ENCODE data around the gene B4GALT3.

Gene B4GALT3

DNA sequence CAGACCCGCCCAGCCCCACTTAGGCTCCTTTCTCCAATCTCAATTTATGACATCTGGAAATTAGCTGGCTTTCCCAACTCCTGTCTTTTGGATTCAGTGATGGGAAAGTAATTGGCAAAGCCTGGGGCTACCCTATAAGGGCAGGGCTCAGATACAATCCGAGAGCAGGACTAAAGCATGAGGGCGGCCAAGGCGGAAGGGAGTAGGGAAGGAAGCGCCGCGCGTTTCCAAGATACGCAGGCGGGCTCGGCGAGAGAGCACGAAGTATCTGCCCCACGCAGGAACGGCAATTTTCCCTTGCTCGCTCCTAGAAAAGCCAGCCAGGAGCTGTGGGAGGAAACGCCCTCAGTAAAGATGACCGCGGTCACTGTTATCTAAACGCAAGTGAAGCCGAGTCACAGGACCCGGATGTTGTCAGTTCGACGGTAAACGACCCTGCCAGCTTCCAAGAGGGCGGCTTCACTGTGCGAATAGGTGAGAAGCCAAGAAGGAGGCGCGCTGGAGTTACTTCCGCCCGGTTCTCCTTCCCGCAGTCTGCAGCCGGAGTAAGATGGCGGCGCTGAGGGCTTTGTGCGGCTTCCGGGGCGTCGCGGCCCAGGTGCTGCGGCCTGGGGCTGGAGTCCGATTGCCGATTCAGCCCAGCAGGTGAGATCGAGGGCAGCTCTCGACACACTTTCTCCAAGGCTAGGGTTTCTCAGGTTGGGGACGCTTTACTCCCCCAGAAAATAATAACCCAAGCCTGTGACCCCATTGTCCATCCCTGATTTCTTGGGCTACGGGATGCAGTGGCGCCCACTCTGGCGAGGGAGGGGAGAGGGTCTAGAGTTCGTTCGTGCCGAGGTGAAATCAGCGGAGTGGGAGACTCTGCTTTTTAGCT, 24.8 kb upstream of the B4GALT3 start, which contains the start of gene NDUFS2:
NDUFS2 (plus strand) TSS at position 532 of the 877 bp plus-strand sequence; CDS start at position 551, 19 bp downstream.
- H3K27me3 ChIP-seq (ENCODE audit: low read depth, low read length) = no peaks in the 10 kb centered on the region
- H3K4me3 ChIP-seq (ENCODE audit: low read depth in 1 of 2, low read length in 2 of 2) = peak within 1 kb of the TSS; percentile 89 to 90
- H3K27ac ChIP-seq (ENCODE audit: low read length) = peak within 1 kb of the TSS; percentile 95
- no peaks in the 10 kb centered on the region for H3K9me3 ChIP-seq (ENCODE audit: control insufficient read depth in 1 of 2, low read length in 2 of 2)
- peaks cover 13 to 44% of the 10 kb centered on the region in 2 donors for H3K4me1 ChIP-seq (ENCODE audit: control insufficient read depth in 1 of 2, insufficient read depth in 2 of 2, low read length in 2 of 2)
- H3K36me3 ChIP-seq (ENCODE audit: control insufficient read depth in 1 of 2, insufficient read depth in 2 of 2, low read length in 2 of 2) = peaks cover 18 to 27% of the 10 kb centered on the region in 2 donors

GRCh38 chr1:161200992-161201835, 23.9 kb upstream of the B4GALT3 start:
- H3K9me3 ChIP-seq (ENCODE audit: control insufficient read depth in 1 of 2, low read length in 2 of 2) = no peaks in the 10 kb centered on the region
- H3K4me3 ChIP-seq (ENCODE audit: low read depth in 1 of 2, low read length in 2 of 2) = peak overlapping the region; percentile 89 to 90
- peaks cover 13 to 51% of the 10 kb centered on the region in 2 donors for H3K4me1 ChIP-seq (ENCODE audit: control insufficient read depth in 1 of 2, insufficient read depth in 2 of 2, low read length in 2 of 2)
- peak overlapping the region; percentile 95 for H3K27ac ChIP-seq (ENCODE audit: low read length)
- peaks cover 10 to 18% of the 10 kb centered on the region in 2 donors for H3K36me3 ChIP-seq (ENCODE audit: control insufficient read depth in 1 of 2, insufficient read depth in 2 of 2, low read length in 2 of 2)
- no peaks in the 10 kb centered on the region for H3K27me3 ChIP-seq (ENCODE audit: low read depth, low read length)

DNA sequence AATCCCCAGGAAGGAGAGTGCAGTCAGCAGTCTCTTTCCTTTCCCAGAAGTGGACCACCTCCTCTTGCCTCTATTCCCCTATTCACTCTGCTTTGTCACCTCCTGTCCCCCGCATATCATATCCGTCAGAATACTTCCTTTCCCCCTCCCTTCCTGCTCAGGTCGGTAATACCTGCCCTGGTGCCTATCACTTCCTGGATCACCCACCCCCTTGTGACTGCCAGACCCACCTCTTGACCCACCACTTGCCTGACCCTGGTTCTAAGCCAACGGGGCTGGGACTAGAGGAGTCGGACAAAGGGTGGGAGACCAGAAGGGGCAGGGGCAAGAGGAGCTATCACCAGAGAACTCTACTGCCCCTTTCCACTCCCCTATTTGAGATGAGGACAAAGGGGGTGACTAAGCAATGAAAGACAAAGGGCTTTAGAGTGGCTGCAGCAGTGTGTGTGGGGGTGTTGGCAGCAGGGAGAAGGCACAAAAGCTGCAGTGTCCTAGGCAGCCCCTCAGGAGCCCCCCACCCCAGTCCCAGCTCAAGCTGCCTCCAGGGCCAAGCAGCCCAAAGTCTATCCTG, 23.2 kb upstream of the B4GALT3 start:
- Histone ChIP-seq H3K36me3 (ENCODE audit: control insufficient read depth in 1 of 2, insufficient read depth in 2 of 2, low read length in 2 of 2) (peaks cover 5 to 14% of the 10 kb centered on the region in 2 donors), H3K27me3 (ENCODE audit: low read depth, low read length) (no peaks in the 10 kb centered on the region), H3K4me3 (ENCODE audit: low read depth in 1 of 2, low read length in 2 of 2) (peak overlapping the region in 1 of 2 donors; percentile 89), H3K4me1 (ENCODE audit: control insufficient read depth in 1 of 2, insufficient read depth in 2 of 2, low read length in 2 of 2) (peaks cover 15 to 51% of the 10 kb centered on the region in 2 donors), H3K27ac (ENCODE audit: low read length) (peak overlapping the region; percentile 95), H3K9me3 (ENCODE audit: control insufficient read depth in 1 of 2, low read length in 2 of 2) (no peaks in the 10 kb centered on the region)

DNA sequence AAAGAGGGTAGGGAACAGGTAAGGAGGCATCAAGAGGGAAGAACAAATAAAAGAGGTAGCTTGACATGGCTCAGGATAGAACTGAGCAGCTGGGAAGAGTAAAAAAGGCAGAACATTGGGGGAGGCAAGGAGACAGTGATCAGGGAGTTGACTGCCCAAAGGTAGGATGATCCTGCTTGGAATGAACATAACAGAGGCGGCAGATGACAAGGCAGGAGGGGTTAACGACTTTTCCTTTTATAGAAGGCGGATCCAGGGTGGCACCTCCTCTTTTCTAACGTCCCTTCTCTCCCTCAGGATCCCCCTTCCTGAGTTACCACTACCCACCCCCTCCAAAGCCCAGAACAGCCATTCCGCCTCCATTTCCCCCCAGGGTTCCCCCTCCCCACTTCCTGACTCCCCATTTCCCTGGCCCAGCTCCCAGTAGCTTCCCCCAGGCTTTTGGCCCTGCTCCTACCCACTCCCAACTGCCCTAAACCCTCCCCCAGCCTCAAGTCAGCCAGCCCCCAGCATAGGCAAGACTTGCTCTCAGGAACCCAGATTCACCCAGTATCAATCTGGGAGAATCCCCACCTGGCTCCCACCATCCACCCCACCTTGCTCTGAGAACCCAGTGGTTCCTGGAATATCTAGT, 22.3 kb upstream of the B4GALT3 start:
- H3K4me3 ChIP-seq (ENCODE audit: low read depth in 1 of 2, low read length in 2 of 2) = peak overlapping the region in 1 of 2 donors; percentile 17

DNA sequence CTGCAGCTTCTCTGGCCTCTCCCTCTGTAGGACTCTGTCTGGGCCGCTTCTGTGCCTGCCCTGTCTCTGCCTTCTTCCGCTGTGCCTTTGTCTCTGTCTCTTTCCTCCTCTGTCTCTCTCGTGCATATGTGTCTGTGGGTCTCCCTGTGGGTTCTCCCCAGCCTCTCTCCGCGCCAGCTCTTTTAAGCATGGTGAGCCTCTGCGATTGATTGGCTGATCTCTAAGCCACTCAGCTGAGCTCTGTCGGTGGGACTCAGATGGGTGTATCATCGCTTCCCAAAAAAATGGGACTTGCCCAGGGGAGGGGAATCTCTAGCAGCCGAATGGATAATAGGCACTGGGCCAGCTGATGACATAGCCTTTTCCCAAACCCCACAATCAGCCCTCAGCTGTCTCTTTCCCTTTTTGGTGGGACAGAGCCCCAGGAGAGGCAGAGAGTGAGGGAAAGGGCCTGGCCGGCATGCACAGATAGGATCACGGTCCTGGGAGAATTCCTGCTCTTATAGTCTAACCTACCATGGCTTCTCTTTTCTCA, 21.7 kb upstream of the B4GALT3 start, which contains the start of gene ADAMTS4:
ADAMTS4 (minus strand) TSS at position 158 of the 535 bp plus-strand sequence. CDS start 427 bp downstream, outside the sequence.
- H3K27ac ChIP-seq (ENCODE audit: low read length) = peak within 1 kb of the TSS; percentile 95
- H3K27me3 ChIP-seq (ENCODE audit: low read depth, low read length) = no peaks in the 10 kb centered on the region
- H3K9me3 ChIP-seq (ENCODE audit: control insufficient read depth in 1 of 2, low read length in 2 of 2) = no peaks in the 10 kb centered on the region
- peaks cover 8% of the 10 kb centered on the region in 2 donors for H3K36me3 ChIP-seq (ENCODE audit: control insufficient read depth in 1 of 2, insufficient read depth in 2 of 2, low read length in 2 of 2)
- H3K4me1 ChIP-seq (ENCODE audit: control insufficient read depth in 1 of 2, insufficient read depth in 2 of 2, low read length in 2 of 2) = peaks cover 18 to 51% of the 10 kb centered on the region in 2 donors
- H3K4me3 ChIP-seq (ENCODE audit: low read depth in 1 of 2, low read length in 2 of 2) = peak within 1 kb of the TSS; percentile 60 to 68

More for the DNA sequence above, 22.3 kb upstream of the B4GALT3 start:
- Histone ChIP-seq H3K27ac (ENCODE audit: low read length) (peak overlapping the region; percentile 95), H3K36me3 (ENCODE audit: control insufficient read depth in 1 of 2, insufficient read depth in 2 of 2, low read length in 2 of 2) (peaks cover 8 to 14% of the 10 kb centered on the region in 2 donors), H3K27me3 (ENCODE audit: low read depth, low read length) (no peaks in the 10 kb centered on the region), H3K4me1 (ENCODE audit: control insufficient read depth in 1 of 2, insufficient read depth in 2 of 2, low read length in 2 of 2) (peaks cover 18 to 51% of the 10 kb centered on the region in 2 donors), H3K9me3 (ENCODE audit: control insufficient read depth in 1 of 2, low read length in 2 of 2) (no peaks in the 10 kb centered on the region)

GRCh38 chr1:161198194-161198896, 21.0 kb upstream of the B4GALT3 start:
- Histone ChIP-seq H3K9me3 (ENCODE audit: control insufficient read depth in 1 of 2, low read length in 2 of 2) (no peaks in the 10 kb centered on the region), H3K4me1 (ENCODE audit: control insufficient read depth in 1 of 2, insufficient read depth in 2 of 2, low read length in 2 of 2) (peaks cover 18 to 47% of the 10 kb centered on the region in 2 donors), H3K4me3 (ENCODE audit: low read depth in 1 of 2, low read length in 2 of 2) (peak overlapping the region; percentile 60 to 68), H3K27ac (ENCODE audit: low read length) (peak overlapping the region; percentile 95), H3K27me3 (ENCODE audit: low read depth, low read length) (no peaks in the 10 kb centered on the region), H3K36me3 (ENCODE audit: control insufficient read depth in 1 of 2, insufficient read depth in 2 of 2, low read length in 2 of 2) (peaks cover 4 to 8% of the 10 kb centered on the region in 2 donors)

DNA sequence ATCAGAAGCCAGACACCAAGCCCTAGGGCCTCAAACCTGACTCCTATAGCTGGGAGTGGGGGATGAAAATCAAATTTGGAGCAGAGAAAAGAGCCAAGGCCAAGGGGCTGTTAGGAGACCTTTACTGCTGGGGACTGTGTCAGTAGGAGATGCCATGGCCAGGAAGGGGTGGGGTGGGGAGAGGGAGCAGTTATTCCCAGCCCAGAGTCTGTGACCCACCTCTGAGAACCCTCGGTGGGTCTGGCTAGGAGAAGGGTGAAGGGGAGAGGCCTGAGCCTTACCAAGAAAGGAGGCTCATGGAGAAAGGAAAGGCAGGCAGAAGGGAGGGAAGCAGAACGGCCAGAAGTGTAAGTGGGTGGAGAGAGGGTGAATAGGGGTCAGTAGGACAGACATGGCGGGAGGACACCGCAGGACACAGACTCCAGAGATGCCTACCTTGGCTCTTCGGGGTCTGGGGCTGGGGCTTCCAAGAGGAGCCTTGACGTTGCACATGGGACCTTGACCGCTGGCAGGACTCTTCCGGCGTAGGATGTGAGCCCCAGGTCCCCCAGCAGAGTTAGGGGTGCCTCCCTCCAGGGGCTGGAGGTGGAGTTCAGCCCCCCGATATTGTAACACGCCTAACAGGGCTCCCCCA, 20.4 kb upstream of the B4GALT3 start:
- no peaks in the 10 kb centered on the region for H3K9me3 ChIP-seq (ENCODE audit: control insufficient read depth in 1 of 2, low read length in 2 of 2)
- H3K4me1 ChIP-seq (ENCODE audit: control insufficient read depth in 1 of 2, insufficient read depth in 2 of 2, low read length in 2 of 2) = peaks cover 22 to 47% of the 10 kb centered on the region in 2 donors
- H3K36me3 ChIP-seq (ENCODE audit: control insufficient read depth in 1 of 2, insufficient read depth in 2 of 2, low read length in 2 of 2) = peaks cover 4 to 8% of the 10 kb centered on the region in 2 donors
- peak overlapping the region; percentile 60 to 68 for H3K4me3 ChIP-seq (ENCODE audit: low read depth in 1 of 2, low read length in 2 of 2)
- H3K27me3 ChIP-seq (ENCODE audit: low read depth, low read length) = no peaks in the 10 kb centered on the region
- H3K27ac ChIP-seq (ENCODE audit: low read length) = peak overlapping the region; percentile 85

- Histone ChIP-seq H3K27me3 (ENCODE audit: low read depth, low read length) (no peaks in the 10 kb centered on the region), H3K4me3 (ENCODE audit: low read depth in 1 of 2, low read length in 2 of 2) (peak overlapping the region; percentile 60 to 68), H3K4me1 (ENCODE audit: control insufficient read depth in 1 of 2, insufficient read depth in 2 of 2, low read length in 2 of 2) (peaks cover 25 to 50% of the 10 kb centered on the region in 2 donors), H3K27ac (ENCODE audit: low read length) (peak overlapping the region; percentile 85), H3K9me3 (ENCODE audit: control insufficient read depth in 1 of 2, low read length in 2 of 2) (no peaks in the 10 kb centered on the region), H3K36me3 (ENCODE audit: control insufficient read depth in 1 of 2, insufficient read depth in 2 of 2, low read length in 2 of 2) (peaks cover 8 to 11% of the 10 kb centered on the region in 2 donors)
Observed at GRCh38 chr1:161196521-161197451, 19.5 kb upstream of the B4GALT3 start.

DNA sequence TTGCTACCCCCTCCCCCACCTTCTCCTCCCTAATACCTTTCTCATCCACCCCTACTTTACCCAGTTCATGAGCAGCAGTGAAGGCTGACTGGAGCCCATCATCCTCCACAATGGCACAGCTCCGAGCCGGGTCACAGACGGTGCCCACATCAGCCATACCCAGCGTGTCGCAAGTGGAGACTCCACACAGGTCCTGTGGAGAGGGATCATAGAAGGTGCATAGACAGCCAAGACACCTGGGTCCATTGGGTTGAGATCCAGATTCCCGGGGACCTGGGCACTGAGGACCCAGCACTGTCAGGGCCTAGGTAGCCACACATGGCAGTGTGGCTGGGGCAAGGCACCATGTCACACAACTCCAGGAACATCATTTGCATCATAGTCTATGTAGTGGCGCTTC, 18.8 kb upstream of the B4GALT3 start:
- H3K27ac ChIP-seq (ENCODE audit: low read length) = no peak overlapping the region
- H3K36me3 ChIP-seq (ENCODE audit: control insufficient read depth in 1 of 2, insufficient read depth in 2 of 2, low read length in 2 of 2) = peaks cover 14 to 17% of the 10 kb centered on the region in 2 donors
- peaks cover 20 to 48% of the 10 kb centered on the region in 2 donors for H3K4me1 ChIP-seq (ENCODE audit: control insufficient read depth in 1 of 2, insufficient read depth in 2 of 2, low read length in 2 of 2)
- H3K4me3 ChIP-seq (ENCODE audit: low read depth in 1 of 2, low read length in 2 of 2) = peak overlapping the region; percentile 60 to 68
- no peaks in the 10 kb centered on the region for H3K9me3 ChIP-seq (ENCODE audit: control insufficient read depth in 1 of 2, low read length in 2 of 2)
- no peaks in the 10 kb centered on the region for H3K27me3 ChIP-seq (ENCODE audit: low read depth, low read length)
